ENCODE measurements around the gene SH2D2A.

The SH2D2A gene

DNA sequence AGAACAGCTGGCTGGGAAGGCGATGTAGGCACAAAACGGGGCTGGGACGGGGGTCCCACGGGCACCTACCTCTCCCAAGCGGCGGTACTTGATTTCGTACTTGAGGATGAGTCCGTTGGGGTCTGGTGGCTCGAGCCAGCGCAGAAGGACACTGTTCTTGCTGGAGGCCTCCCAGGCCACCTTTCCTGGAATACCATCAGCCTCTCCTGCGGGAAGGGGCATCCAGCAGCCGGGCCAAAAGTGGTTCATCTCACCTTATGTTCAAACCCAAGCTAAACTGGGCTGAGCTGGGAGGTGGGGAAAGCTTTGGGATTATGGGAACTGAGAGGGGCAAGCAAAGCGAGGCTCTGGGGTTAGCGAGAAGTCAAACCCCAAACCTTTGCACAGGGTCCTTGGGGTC is 28.0 kb upstream of the SH2D2A start:
- H2AFZ ChIP-seq (ENCODE audit: low read length): no peak overlapping the region
- H3F3A ChIP-seq (ENCODE audit: insufficient read depth, low read length): no peaks in the 10 kb centered on the region
- H3K36me3 ChIP-seq (ENCODE audit: insufficient read depth, low read length): no peaks in the 10 kb centered on the region
- no peak overlapping the region for H3K27ac ChIP-seq (ENCODE audit: low read depth, low read length, poor library complexity, severe bottlenecking)
- TF ChIP-seq EZH2 (IDR thresholded peaks at IDR 0.05; ENCODE audit: borderline replicate concordance, low read length) (no peak), CTCF (IDR thresholded peaks at IDR 0.05; ENCODE audit: low read length) (no peak)
- peaks cover 4% of the 10 kb centered on the region; the same call in 1 of the 2 replicates for H3K27me3 ChIP-seq (ENCODE audit: insufficient read depth, low read length)
- H3K4me2 ChIP-seq (ENCODE audit: low read length): no peak overlapping the region
- H3K4me1 ChIP-seq (ENCODE audit: insufficient read depth, low read length, severe bottlenecking): no peaks in the 10 kb centered on the region
- H3K79me2 ChIP-seq (ENCODE audit: insufficient read depth, low read length): no peaks in the 10 kb centered on the region
- no peaks in the 10 kb centered on the region for H3K9me3 ChIP-seq (ENCODE audit: low read length)
- no peaks in the 10 kb centered on the region for H3K9me2 ChIP-seq (ENCODE audit: low read depth, low read length)
- H3K4me3 ChIP-seq (ENCODE audit: low read depth, low read length, poor library complexity, severe bottlenecking): no peak overlapping the region
- no peaks in the 10 kb centered on the region for H4K20me1 ChIP-seq (ENCODE audit: insufficient read depth, low read length)
- H3K9ac ChIP-seq (ENCODE audit: low read length): no peak overlapping the region

DNA sequence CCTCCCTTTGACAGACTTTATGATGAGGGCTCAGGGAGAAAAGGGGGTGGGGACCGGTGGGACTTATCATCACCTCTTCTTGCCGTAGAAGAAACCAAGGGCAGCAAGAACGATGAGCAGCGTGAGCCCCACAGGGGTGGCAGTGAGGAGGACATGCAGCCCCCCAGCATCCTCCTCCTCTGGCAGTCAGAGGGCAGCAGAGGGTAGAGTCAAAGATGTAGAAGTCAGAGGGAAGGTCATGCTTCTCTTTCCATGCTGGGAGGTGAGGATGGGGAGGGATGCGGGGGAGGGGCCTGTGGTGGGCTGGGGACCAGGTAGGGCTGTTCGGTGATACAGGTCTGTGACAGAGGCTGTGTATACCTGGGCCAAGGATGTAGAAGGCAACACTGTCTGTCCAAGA is 27.5 kb upstream of the SH2D2A start:
- Histone ChIP-seq H3K27me3 (ENCODE audit: insufficient read depth, low read length) (peaks cover 4% of the 10 kb centered on the region; the same call in 1 of the 2 replicates), H3K27ac (ENCODE audit: low read depth, low read length, poor library complexity, severe bottlenecking) (no peak overlapping the region), H3K4me2 (ENCODE audit: low read length) (no peak overlapping the region), H3K4me3 (ENCODE audit: low read depth, low read length, poor library complexity, severe bottlenecking) (no peak overlapping the region), H3K36me3 (ENCODE audit: insufficient read depth, low read length) (no peaks in the 10 kb centered on the region), H3K9me3 (ENCODE audit: low read length) (no peaks in the 10 kb centered on the region), H2AFZ (ENCODE audit: low read length) (no peak overlapping the region), H3K4me1 (ENCODE audit: insufficient read depth, low read length, severe bottlenecking) (no peaks in the 10 kb centered on the region), H4K20me1 (ENCODE audit: insufficient read depth, low read length) (no peaks in the 10 kb centered on the region), H3K79me2 (ENCODE audit: insufficient read depth, low read length) (no peaks in the 10 kb centered on the region), H3F3A (ENCODE audit: insufficient read depth, low read length) (no peaks in the 10 kb centered on the region), H3K9ac (ENCODE audit: low read length) (no peak overlapping the region), H3K9me2 (ENCODE audit: low read depth, low read length) (no peaks in the 10 kb centered on the region)
- TF ChIP-seq CTCF (IDR thresholded peaks at IDR 0.05; ENCODE audit: low read length) (no peak), EZH2 (IDR thresholded peaks at IDR 0.05; ENCODE audit: borderline replicate concordance, low read length) (no peak)

GRCh38 chr1:156842618-156843300 is 26.1 kb upstream of the SH2D2A start:
- Histone ChIP-seq H3K4me2 (ENCODE audit: low read length) (no peak overlapping the region), H3K79me2 (ENCODE audit: insufficient read depth, low read length) (no peaks in the 10 kb centered on the region), H4K20me1 (ENCODE audit: insufficient read depth, low read length) (no peaks in the 10 kb centered on the region), H3K27me3 (ENCODE audit: insufficient read depth, low read length) (peaks cover 3% of the 10 kb centered on the region; the same call in 1 of the 2 replicates), H3F3A (ENCODE audit: insufficient read depth, low read length) (no peaks in the 10 kb centered on the region), H3K9me3 (ENCODE audit: low read length) (no peaks in the 10 kb centered on the region), H3K4me1 (ENCODE audit: insufficient read depth, low read length, severe bottlenecking) (no peaks in the 10 kb centered on the region), H2AFZ (ENCODE audit: low read length) (no peak overlapping the region), H3K4me3 (ENCODE audit: low read depth, low read length, poor library complexity, severe bottlenecking) (no peak overlapping the region), H3K27ac (ENCODE audit: low read depth, low read length, poor library complexity, severe bottlenecking) (no peak overlapping the region), H3K36me3 (ENCODE audit: insufficient read depth, low read length) (no peaks in the 10 kb centered on the region), H3K9ac (ENCODE audit: low read length) (no peak overlapping the region), H3K9me2 (ENCODE audit: low read depth, low read length) (no peaks in the 10 kb centered on the region)
- TF ChIP-seq CTCF (IDR thresholded peaks at IDR 0.05; ENCODE audit: low read length) (no peak), EZH2 (IDR thresholded peaks at IDR 0.05; ENCODE audit: borderline replicate concordance, low read length) (no peak)
